HG02981 (cell line): ENCODE data around the gene CLBA1.
"Not testable (repeated sequence)": the region's sequence is repeated elsewhere in the genome, so short reads cannot be mapped to it uniquely, and the experiment has no call there.

ENCODE experiments used
- ATAC-seq: cut with Tn5 transposase; IDR thresholded peaks from one replicate; pipeline ENCODE4 v1.9.1; 2021; ENCODE audit warnings: mild to moderate bottlenecking, moderate library complexity; ENCODE audit not compliant: unreplicated experiment

The CLBA1 gene

GRCh38 chr14:104985675-104986486, at the start of gene CLBA1:
Gene CLBA1 (plus strand): TSS chr14:104985788. CDS start chr14:104986432, 644 bp downstream.
- peak; percentile 94 for ATAC-seq

DNA sequence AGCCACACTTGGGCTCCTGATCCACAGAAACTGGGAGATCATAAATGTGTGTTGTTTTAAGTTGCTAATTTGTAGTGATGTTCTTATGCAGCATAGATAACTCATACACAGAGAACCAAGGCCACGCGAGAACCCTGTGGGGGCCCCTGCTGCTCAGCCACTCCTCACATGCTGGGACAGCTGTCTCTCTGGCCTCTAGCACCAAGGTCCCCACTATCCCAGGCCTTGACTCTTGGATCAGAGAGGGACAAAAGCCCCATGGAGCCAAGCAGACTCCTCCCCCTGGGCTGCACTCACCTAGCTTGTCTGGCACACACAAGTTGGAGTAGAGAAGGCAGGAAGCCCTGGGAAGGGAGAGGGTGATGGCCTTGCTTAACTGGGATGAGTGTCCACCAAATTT, 49.6 kb upstream of the CLBA1 start:
- ATAC-seq, result no peak

- no peak for ATAC-seq
Observed at GRCh38 chr14:104936361-104937155, 49.0 kb upstream of the CLBA1 start.

DNA sequence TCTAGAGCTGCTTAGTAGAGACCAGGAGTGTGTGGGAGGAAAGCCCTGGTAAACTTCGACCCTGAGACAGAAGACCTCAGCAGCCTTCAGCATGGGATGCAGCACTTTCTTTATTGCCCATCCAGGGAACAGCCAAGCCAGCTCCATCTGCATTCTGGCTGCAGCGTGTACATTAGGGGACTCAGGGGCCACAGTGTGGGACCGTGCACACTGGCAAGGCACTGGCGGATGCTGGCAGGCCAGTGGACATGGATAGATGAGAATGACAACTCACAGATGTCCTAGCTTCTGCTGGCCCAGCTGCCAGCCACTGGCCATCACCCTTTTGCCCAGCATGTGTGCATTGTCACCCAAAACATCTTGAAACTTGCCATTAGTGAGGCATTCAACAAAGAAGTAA, 48.4 kb upstream of the CLBA1 start:
- no peak for ATAC-seq

DNA sequence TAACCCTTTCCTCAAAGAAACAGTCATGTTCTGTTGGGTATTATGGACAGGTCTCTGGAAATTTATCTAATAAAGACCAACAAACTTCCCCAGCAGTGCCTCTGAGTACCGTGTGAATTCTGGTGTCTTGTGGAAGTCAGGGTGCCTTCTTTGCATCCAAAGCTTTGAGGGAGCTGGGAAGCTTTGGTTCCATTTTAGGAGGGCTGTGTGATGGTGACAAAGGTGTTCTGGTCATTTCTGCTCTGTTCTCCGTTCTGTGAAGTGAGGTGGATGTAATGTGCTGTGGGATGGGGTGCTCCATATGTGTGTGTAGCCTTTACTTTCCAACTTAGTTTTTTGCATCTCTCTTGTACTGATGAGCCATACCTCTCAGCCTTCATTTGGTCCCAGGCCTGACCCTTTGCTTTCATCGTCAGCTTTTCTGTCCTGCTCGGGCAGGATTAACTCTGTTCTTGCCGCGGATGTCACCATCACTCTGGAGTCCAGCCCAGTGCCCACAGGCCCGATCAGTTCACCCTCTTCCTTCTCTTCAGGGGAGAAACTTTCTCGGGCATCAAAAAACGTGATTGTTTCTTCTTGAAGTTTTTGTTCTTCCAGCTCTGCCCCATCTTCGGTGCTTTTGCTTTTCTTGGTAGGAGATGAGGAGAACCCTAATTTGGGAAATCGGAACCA, 47.8 kb upstream of the CLBA1 start:
- ATAC-seq, result no peak

DNA sequence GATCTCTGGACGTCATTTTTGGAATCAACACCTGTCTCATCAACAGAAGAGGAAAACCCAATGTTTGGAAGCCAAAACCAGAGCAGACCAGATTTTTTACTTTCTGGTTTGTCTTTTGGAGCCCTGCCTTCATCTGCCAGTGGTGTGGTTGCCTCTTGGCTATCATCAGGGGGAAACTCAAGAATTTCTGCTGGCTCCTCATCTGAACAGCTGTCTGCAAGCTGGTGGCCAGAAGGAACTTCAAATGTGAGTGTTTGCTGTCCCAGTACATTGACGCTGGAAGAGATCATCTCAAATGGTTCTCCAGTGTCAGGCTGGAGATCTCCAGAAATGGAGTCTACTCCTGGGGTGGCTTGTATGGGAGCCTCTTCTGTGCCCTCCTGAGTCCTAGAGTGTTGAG, 47.2 kb upstream of the CLBA1 start:
- no peak for ATAC-seq

DNA sequence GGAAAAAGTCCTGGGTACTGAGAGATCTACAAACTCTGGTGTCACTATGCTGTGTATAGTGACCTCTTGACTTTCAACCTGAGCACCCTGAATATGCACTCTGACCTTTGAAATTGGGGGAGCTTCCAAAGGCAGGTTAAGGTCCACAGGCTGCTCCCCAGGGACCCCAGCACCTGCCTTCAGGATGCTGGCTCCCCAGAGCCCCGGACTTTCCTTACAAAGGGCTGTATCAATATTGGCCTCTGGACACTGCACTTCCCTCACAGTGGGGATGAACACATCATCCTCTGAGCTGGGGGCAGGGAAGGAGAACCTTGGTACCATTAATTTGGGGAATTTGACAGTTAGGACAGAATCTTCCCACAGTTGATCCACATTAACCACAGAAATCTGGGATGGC, 46.6 kb upstream of the CLBA1 start:
- no peak for ATAC-seq

GRCh38 chr14:104939666-104940410, 45.8 kb upstream of the CLBA1 start:
- no peak for ATAC-seq

DNA sequence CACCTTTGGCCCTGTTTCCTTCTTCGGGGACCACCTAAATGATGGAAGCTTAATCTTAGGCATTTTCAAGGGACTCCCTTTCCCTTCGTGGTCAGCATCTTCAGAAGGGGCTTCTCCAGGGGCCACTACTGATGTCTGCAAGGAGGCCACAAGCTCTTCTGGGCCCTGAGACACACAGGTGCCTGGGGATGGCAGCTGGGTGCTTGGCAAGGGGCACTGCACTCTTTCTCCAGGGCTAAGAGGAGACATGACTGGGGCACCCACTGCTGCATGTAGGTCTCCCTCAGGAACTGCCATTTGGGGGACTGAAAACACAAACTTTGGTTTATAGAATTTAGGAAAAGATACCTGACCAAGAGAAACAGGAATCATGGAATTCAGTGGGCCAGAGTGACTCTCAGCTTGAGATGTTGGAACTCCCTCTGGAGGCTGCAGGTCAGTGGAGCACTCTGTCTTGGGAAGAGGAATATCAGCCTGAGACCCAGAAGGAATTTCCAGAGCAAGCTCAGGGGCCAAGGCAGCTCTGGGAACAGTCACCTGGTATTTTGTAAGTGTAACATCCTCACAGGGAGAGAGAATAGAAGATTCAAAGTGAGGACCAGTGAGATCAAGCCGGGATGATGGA, 45.0 kb upstream of the CLBA1 start:
- ATAC-seq, result no peak

DNA sequence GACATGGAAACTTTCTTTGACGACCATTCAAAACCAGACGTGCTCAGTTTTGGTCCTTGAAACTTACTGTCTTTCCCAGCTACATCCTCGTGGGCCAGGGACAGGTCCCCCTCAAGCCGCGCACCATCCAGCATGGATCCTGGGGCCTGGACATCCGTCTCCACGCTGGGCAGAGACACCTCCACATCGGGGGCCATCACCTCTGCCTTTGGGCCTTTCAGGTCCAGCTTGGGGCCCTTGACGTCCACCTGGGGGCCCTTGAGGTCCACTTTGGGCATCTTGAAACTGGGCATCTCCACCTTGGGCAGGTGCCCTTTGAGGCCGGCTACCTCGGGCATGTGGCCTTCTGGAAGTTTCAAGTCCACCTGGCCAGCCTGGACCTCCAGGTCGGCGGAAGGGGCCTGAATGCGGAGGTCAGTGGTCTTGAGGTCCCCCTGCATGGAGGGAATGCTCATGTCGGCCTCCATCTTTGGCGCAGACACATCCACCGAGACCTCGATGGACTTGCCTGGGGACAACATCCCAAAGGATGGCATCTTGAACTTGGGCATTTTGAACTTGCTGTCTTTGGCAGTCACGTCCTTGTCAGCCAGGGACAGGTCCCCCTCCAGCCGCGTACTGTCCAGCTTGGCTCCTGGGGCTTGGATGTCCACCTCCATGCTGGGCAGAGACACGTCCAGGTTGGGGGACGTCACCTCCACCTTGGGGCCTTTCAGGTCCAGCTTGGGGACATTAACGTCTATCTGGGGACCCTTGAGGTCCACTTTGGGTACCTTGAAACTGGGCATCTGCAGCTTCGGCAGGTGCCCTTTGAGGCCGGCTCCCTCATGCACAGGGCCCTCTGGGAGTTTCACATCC, 43.9 kb upstream of the CLBA1 start:
- ATAC-seq, result no peak

DNA sequence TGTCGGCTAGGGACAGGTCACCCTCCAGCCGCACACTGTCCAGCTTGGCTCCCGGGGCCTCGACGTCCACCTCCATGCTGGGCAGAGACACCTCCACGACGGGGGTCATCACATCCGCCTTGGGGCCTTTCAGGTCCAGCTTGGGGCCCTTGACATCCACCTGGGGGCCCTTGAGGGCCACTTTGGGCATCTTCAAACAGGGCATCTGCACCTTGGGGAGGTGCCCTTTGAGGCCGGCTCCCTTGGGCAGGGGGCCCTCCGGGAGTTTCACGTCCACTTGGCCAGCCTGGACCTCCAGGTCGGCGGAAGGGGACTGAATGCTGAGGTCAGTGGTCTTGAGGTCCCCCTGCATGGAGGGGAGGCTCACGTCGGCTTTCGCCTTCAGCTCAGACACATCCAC, 43.0 kb upstream of the CLBA1 start:
- no peak for ATAC-seq

DNA sequence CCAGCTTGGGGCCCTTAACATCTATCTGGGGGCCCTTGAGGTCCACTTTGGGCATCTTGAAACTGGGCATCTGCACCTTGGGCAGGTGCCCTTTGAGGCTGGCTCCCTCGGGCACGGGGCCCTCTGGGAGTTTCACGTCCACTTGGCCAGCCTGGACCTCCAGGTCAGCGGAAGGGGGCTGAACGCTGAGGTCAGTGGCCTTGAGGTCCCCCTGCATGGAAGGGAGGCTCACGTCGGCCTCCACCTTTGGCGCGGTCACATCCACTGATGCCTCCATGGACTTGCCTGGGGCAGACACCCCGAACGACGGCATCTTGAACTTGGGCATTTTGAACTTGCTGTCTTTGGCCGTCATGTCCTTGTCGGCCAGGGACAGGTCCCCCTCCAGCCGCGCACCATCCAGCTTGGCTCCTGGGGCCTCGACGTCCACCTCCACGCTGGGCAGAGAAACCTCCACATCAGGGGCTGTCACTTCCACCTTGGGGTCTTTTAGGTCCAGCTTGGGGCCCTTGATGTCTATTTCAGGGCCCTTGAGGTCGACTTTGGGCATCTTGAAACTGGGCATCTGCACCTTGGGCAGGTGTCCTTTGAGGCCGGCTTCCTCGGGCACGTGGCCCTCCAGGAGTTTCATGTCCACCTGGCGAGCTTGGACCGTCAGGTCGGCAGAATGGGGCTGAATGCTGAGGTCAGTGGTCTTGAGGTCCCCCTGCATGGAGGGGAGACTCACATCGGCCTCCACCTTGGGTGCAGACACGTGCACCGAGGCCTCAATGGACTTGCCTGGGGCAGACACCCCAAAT, 42.2 kb upstream of the CLBA1 start:
- ATAC-seq, result not testable (repeated sequence)

DNA sequence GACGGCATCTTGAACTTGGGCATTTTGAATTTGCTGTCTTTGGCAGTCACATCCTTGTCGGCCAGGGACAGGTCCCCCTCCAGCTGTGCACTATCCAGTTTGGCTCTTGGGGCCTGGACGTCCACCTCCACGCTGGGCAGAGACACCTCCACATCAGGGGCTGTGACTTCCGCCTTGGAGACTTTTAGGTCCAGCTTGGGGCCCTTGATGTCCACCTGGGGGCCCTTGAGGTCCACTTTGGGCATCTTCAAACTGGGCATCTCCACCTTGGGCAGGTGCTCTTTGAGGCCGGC, 41.6 kb upstream of the CLBA1 start:
- ATAC-seq, result not testable (repeated sequence)

DNA sequence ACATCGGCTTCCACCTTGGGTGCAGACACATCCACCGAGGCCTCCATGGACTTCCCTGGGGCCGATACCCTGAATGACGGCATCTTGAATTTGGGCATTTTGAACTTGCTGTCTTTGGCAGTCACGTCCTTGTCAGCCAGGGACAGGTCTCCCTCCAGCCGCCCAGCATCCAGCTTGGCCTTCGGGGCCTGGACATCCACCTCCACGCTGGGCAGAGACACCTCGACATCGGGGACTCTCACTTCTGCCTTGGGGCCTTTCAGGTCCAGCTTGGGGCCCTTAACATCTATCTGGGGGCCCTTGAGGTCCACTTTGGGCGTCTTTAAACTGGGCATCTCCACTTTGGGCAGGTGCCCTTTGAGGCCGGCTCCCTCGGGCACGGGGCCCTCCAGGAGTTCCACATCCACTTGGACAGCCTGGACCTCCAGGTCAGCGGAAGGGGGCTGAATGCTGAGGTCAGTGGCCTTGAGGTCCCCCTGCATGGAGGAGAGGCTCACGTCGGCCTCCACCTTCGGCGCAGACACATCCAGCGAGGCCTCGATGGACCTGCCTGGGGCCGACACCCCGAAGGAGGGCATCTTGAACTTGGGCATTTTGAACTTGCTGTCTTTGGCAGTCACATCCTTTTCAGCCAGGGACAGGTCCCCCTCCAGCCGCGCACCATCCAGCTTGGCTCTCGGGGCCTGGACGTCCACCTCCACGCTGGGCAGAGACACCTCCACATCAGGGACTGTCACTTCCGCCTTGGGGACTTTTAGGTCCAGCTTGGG, 41.0 kb upstream of the CLBA1 start:
- not testable (repeated sequence) for ATAC-seq

DNA sequence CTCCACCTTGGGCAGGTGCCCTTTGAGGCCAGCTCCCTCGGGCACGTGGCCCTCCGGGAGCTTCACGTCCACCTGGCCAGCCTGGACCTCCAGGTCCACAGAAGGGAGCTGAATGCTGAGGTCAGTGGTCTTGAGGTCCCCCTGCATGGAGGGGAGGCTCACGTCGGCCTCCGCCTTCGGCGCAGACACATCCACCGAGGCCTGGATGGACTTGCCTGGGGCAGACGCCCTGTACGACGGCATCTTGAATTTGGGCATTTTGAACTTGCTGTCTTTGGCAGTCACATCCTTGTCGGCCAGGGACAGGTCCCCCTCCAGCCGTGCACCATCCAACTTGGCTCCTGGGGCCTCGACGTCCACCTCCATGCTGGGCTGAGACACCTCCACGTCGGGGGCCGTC, 40.3 kb upstream of the CLBA1 start:
- not testable (repeated sequence) for ATAC-seq

- not testable (repeated sequence) for ATAC-seq
Observed at GRCh38 chr14:104945986-104946965, 39.3 kb upstream of the CLBA1 start.

GRCh38 chr14:104947201-104947600, 38.4 kb upstream of the CLBA1 start:
- not testable (repeated sequence) for ATAC-seq
